NB4 (cell line): ENCODE data around the gene PRAME.

Source experiments
- MYC ChIP-seq: IDR thresholded peaks from 2 replicates; pipeline ENCODE4 v1.6.1; 2011; ENCODE audit warnings: low read depth, low read length
- POLR2A ChIP-seq: IDR thresholded peaks from 2 replicates; pipeline ENCODE4 v1.6.1; 2011; ENCODE audit warnings: mild to moderate bottlenecking; ENCODE audit not compliant: insufficient read length; ENCODE audit errors: extremely low read depth

DNA sequence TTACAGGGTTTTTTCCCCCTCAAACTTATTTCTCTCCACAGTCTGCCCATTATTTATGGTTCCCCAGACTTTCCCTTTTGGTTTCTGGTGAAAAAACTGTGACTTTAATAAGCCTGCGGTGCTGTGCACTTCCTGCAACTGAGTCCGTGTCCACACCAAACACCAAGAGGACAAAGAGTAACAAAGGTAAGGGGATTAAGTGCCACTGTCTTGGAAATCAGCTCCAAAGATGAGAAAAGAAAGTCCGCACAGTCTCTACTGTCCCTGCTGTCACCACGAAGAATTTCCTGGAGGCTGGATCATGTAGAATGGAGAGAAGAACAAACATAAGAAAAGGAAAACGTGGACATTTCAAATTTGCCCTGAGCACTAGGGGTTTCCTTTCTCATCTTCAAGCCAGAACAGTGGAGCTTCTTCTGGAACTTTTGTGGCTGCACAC lies 17.9 kb upstream of the PRAME start:
- TF ChIP-seq POLR2A (no peak), MYC (no peak)
